ENCODE measurements around the gene B4GAT1.

DNA sequence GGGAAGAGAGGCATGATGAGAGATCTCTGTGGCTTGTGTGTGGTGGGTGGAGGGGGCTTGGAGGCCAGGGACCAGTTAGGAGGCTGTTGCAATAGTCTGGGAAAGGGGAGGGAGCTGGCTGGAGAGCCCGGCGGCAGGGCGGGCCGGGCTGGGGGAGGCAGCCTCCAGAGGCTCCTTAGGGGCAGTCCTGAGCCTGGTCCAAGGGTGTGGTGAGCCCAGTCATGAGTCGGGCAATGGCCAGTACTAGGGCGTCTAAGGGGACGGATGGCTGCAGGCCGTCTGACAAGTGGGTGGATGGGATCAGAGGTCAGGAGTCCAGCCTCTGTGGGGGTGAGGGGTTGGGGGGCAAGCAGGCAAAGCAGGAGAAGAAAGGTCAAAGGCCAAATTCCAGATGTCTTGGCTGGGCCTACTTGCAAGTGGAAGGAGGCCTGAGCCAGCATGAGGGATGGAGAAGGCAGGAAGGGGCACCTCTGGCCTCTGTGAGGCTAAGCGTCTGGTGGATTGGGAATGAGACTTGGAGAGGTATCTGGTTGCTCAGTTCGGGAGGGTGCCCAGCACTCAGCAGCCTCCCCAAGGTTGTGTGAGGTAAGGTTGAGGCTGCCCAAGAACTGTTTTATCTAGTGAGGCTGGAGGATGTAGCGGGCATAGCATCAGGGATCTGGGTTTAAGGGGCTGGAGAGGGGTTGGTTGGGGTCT lies 24.5 kb downstream of the B4GAT1 start:
- TF ChIP-seq, protein P1, sequence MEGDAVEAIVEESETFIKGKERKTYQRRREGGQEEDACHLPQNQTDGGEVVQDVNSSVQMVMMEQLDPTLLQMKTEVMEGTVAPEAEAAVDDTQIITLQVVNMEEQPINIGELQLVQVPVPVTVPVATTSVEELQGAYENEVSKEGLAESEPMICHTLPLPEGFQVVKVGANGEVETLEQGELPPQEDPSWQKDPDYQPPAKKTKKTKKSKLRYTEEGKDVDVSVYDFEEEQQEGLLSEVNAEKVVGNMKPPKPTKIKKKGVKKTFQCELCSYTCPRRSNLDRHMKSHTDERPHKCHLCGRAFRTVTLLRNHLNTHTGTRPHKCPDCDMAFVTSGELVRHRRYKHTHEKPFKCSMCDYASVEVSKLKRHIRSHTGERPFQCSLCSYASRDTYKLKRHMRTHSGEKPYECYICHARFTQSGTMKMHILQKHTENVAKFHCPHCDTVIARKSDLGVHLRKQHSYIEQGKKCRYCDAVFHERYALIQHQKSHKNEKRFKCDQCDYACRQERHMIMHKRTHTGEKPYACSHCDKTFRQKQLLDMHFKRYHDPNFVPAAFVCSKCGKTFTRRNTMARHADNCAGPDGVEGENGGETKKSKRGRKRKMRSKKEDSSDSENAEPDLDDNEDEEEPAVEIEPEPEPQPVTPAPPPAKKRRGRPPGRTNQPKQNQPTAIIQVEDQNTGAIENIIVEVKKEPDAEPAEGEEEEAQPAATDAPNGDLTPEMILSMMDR (IDR thresholded peaks at IDR 0.05) = no peak
- TF ChIP-seq POLR2A (IDR thresholded peaks at IDR 0.05) = no peak
- TF ChIP-seq EP300 (IDR thresholded peaks at IDR 0.05) = peak in 1 of 2 donors; percentile 18

All from tibial nerve (tissue), 4 donors.